Activated CD4-positive, alpha-beta T cell treated with anti-CD3 and anti-CD28 coated beads, Interleukin-2, amount 50 U/mL, for 16 hours (primary cell): ENCODE data around the gene PIP5K1C.
"Not testable (repeated sequence)": the region's sequence is repeated elsewhere in the genome, so short reads cannot be mapped to it uniquely, and the experiment has no call there.

Source experiments
- DNase-seq: peaks from one replicate; pipeline ENCODE4 v3.0.0-alpha.2; 2020

Gene PIP5K1C

GRCh38 chr19:3673506-3674439 lies 26.5 kb downstream of the PIP5K1C start:
- no peak for DNase-seq

- DNase-seq, result no peak
Measured at GRCh38 chr19:3672993-3673392, 27.3 kb downstream of the PIP5K1C start.

GRCh38 chr19:3672575-3672948 lies 27.7 kb downstream of the PIP5K1C start:
- no peak for DNase-seq

GRCh38 chr19:3671680-3672574 lies 28.3 kb downstream of the PIP5K1C start:
- DNase-seq, result peak; percentile 17

- peak; percentile 25 for DNase-seq
Measured at GRCh38 chr19:3670796-3671679, 29.2 kb downstream of the PIP5K1C start.

GRCh38 chr19:3669947-3670795 lies 30.1 kb downstream of the PIP5K1C start:
- DNase-seq, result no peak

- no peak for DNase-seq
Measured at GRCh38 chr19:3669082-3669946, 31.0 kb downstream of the PIP5K1C start.

GRCh38 chr19:3668331-3669081 lies 31.8 kb downstream of the PIP5K1C start:
- DNase-seq, result no peak

- DNase-seq, result no peak
Measured at GRCh38 chr19:3667766-3668165, 32.5 kb downstream of the PIP5K1C start.

- no peak for DNase-seq
Measured at GRCh38 chr19:3667037-3667638, 33.1 kb downstream of the PIP5K1C start.

GRCh38 chr19:3666545-3666856 lies 33.8 kb downstream of the PIP5K1C start:
- not testable (repeated sequence) for DNase-seq

GRCh38 chr19:3665681-3666544 lies 34.4 kb downstream of the PIP5K1C start:
- peak; percentile 70 for DNase-seq

GRCh38 chr19:3664879-3665642 lies 35.2 kb downstream of the PIP5K1C start:
- no peak for DNase-seq

GRCh38 chr19:3663838-3664237 lies 36.4 kb downstream of the PIP5K1C start:
- DNase-seq, result no peak

GRCh38 chr19:3661284-3662238 lies 38.7 kb downstream of the PIP5K1C start:
- no peak for DNase-seq

GRCh38 chr19:3660493-3661219 lies 39.6 kb downstream of the PIP5K1C start:
- DNase-seq, result no peak
